ENCODE measurements around the gene HSD11B2. TPM values are rescaled to one million over a fixed set of nuclear protein-coding genes. Genes with fewer than 3 reads are reported as not detected.

The HSD11B2 gene
- total and polyA plus RNA-seq, 2 of the 8 experiments (the other 6 are each of a cell fraction or from before 2014, with no cell fraction given) = 28.7 to 32.9 TPM

DNA sequence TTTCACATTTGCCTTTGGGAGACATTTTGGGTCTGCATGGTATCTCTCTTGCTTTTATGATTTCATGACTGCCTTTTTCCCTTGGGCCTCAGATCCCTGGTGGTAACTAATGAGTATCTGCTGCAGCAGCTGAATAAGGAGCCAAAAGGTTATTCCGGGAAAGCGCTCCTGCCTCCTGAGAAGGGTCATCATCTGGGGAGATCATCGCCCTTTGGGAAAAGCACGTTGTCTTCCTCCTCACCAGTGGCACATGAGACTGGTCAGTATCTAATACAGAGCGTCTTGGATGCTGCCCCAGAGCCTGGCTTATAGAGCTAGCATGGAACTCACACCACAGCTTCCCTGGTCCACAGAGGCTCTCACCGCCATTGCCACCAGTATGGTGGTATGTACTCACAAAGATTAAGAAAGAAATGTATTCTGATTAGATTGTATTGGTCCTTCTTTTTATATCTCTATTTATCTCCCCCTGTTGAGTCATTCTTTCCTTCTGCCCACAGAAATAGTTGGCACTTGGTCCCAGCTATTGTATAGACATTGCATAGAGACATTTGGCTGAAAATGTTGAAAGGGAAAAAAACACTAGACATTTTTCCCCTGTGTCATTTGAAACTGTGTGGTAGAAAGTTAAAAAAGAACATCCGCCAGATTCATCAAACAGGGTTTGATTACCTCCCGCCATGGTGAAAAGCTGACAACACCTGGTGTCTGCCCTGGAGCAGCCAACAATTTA, 46.0 kb upstream of the HSD11B2 start:
- no peak overlapping the region for H3K27ac ChIP-seq (ENCODE audit: low read depth, low read length)
- no peak overlapping the region for H2BK12ac ChIP-seq (ENCODE audit: low read depth, low read length)
- H3K27me3 ChIP-seq (replicated peaks in 1 of 4; ENCODE audit: control insufficient read depth in 3 of 4, extremely low read depth in 1 of 4, insufficient read depth in 3 of 4, low read length in 3 of 4) = peaks cover 0 to 3% (median 0%) of the 10 kb centered on the region in 4 experiments; a peak in 1 of 7 replicates
- H4K8ac ChIP-seq (ENCODE audit: extremely low read depth, insufficient read depth, low read length) = no peak overlapping the region
- ChIA-PET CTCF (ENCODE audit: partially characterized antibody) (interaction anchor here (0.7 to 32.4 kb wide), 6 partner anchors 10 to 152 kb away, joined by 3 to 476 read pairs (median 8); partner anchors contain the start of genes KCTD19, LRRC36 and ZDHHC1), POLR2A (ENCODE audit: partially characterized antibody) (interaction anchor here (0.7 to 3.9 kb wide), 3 partner anchors 8 to 96 kb away, joined by 3 to 12 read pairs (median 8); partner anchors contain the start of genes ATP6V0D1 and TPPP3)
- no peak overlapping the region for H3K9ac ChIP-seq (replicated peaks in 1 of 4; ENCODE audit: extremely low read depth in 1 of 4, low read depth in 3 of 4, low read length in 3 of 4)
- H3K4me3 ChIP-seq (ENCODE audit: extremely low read depth in 1 of 4, insufficient read depth in 2 of 4, low read depth in 3 of 4, low read length in 4 of 4) = no peak overlapping the region
- no peak overlapping the region for H2BK120ac ChIP-seq (replicated peaks; ENCODE audit: low read depth, low read length)
- TF ChIP-seq JUND (IDR thresholded peaks at IDR 0.05; ENCODE audit: low read length) (no peak), GTF2F1 (IDR thresholded peaks at IDR 0.05; ENCODE audit: borderline replicate concordance, low read depth, low read length) (no peak), RNF2 (IDR thresholded peaks at IDR 0.05; ENCODE audit: borderline replicate concordance, low read depth, low read length, missing control alignments, poor library complexity, severe bottlenecking) (no peak), TCF12 (IDR thresholded peaks at IDR 0.05; ENCODE audit: low read depth, low read length) (no peak), NANOG (IDR thresholded peaks at IDR 0.05; ENCODE audit: insufficient read depth, low read depth, low read length, poor library complexity, severe bottlenecking) (no peak), SIRT6 (IDR thresholded peaks at IDR 0.05; ENCODE audit: low read length) (no peak), NRF1 (IDR thresholded peaks at IDR 0.05; ENCODE audit: low read depth, low read length) (no peak), SP1 (IDR thresholded peaks at IDR 0.05; ENCODE audit: low read depth, low read length) (no peak), BCL11A (IDR thresholded peaks at IDR 0.05; ENCODE audit: low read depth in 2 of 2, low read length in 2 of 2) (no peak)
- FAIRE-seq (no peak), DNase-seq (ENCODE audit: low read depth in 1 of 2, low spot score in 2 of 2) (no peak)
- H3K9me3 ChIP-seq (ENCODE audit: insufficient read depth in 2 of 2, low read depth in 1 of 2, low read length in 1 of 2) = no peaks in the 10 kb centered on the region
- no peaks in the 10 kb centered on the region for H3K23me2 ChIP-seq (ENCODE audit: low read depth, low read length)
- H3K23ac ChIP-seq (ENCODE audit: insufficient read length) = no peak overlapping the region
- H4K5ac ChIP-seq (ENCODE audit: insufficient read length, low read depth, low read length) = no peak overlapping the region
- peaks cover 0 to 12% (median 4%) of the 10 kb centered on the region in 4 experiments; a peak in 5 of 7 replicates for H3K4me1 ChIP-seq (replicated peaks in 1 of 4; ENCODE audit: control insufficient read depth in 3 of 4, insufficient read depth in 4 of 4, low read length in 3 of 4)
- no peaks in the 10 kb centered on the region for H3K79me1 ChIP-seq (ENCODE audit: low read depth, low read length)
- no peak overlapping the region for H3K56ac ChIP-seq (replicated peaks; ENCODE audit: insufficient read length, low read depth, low read length)
- no peak overlapping the region for H2AFZ ChIP-seq (ENCODE audit: low read length)
- no peak overlapping the region for H3K18ac ChIP-seq (ENCODE audit: extremely low read depth, low read length)
- no peak overlapping the region for H4K91ac ChIP-seq (replicated peaks; ENCODE audit: insufficient read length, low read length)
- H3K36me3 ChIP-seq (ENCODE audit: control insufficient read depth in 2 of 4, insufficient read depth in 4 of 4, low read length in 3 of 4) = no peaks in the 10 kb centered on the region
- no peak overlapping the region for H3K14ac ChIP-seq (ENCODE audit: insufficient read length)
- no peak overlapping the region for H3K4me2 ChIP-seq (ENCODE audit: insufficient read depth in 1 of 2, low read depth in 2 of 2, low read length in 2 of 2)
- H3K4ac ChIP-seq (replicated peaks; ENCODE audit: insufficient read length, low read depth, low read length) = no peak overlapping the region
- H2AK5ac ChIP-seq (ENCODE audit: low read depth, low read length) = no peak overlapping the region
- no peak overlapping the region for H2BK5ac ChIP-seq (ENCODE audit: low read depth, low read length)
- H2BK15ac ChIP-seq (ENCODE audit: low read length) = no peak overlapping the region
- no peaks in the 10 kb centered on the region for H3K79me2 ChIP-seq (ENCODE audit: control insufficient read depth in 1 of 2, insufficient read depth in 2 of 2, low read length in 2 of 2)
- H2BK20ac ChIP-seq (ENCODE audit: low read length) = 0 out of 2 replicates have a peak overlapping the region, but pooled peaks have one; percentile 35
- H4K20me1 ChIP-seq (replicated peaks in 1 of 2; ENCODE audit: control insufficient read depth in 1 of 2, insufficient read depth in 2 of 2, low read length in 2 of 2) = no peaks in the 10 kb centered on the region
- WGBS, 2 experiments (ENCODE audit: extremely low coverage in 1 of 2, insufficient coverage in 1 of 2, insufficient read length in 1 of 2, insufficient replicate concordance in 2 of 2, low coverage in 1 of 2, low lambda C conversion rate in 2 of 2, missing lambda C conversion rate in 1 of 2) = 91% methylated on average over 8 of the region's 8 CpGs; no CpG with 5 or more reads in 1 of the 2 experiments
